ENCODE measurements around the gene DBI. TPM values are rescaled to one million over a fixed set of nuclear protein-coding genes. Genes with fewer than 3 reads are reported as not detected.

The DBI gene
- total and polyA plus RNA-seq, 2 of the 8 experiments (the other 6 are each of a cell fraction or from before 2014, with no cell fraction given): 180 to 212 TPM

DNA sequence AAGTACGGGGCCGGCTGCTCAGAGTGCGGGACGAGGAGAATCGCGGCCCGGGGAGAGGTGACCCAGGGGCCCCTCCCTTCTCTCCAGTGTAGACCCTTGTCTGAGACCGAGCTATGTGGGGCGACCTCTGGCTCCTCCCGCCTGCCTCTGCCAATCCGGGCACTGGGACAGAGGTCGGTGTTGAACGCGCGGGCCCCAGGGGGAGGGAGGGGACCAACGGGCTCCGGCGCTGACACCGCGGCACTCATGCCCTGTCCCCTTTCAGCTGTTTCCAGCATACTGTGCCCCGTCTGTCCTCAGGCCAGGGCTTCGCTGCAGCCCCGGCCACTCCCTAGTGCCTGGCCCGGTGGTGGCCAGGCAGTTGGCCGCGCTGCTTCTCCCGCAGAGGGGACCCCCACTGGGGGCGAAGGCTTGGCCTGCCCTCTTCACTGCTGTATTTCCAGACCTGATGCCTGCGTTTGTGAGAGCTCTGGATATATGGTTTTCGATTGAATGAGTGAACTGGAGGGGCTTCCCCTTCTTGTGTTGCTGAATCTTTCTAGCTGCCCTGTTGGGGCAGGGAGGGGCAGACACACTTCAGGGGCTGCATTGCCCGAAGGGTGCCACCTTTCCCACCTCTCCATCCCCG, 809 bp downstream of the DBI start (continued):
- TF ChIP-seq CREB1 (IDR thresholded peaks at IDR 0.05) (no peak), RXRA (IDR thresholded peaks at IDR 0.05; ENCODE audit: insufficient read depth, low read depth, low read length) (no peak)
